GM21723 (cell line): ENCODE measurements around the gene GPATCH8.
"Not testable (repeated sequence)": the region's sequence is repeated elsewhere in the genome, so short reads cannot be mapped to it uniquely, and the experiment has no call there.

Experiments
- ATAC-seq: cut with Tn5 transposase; IDR thresholded peaks from one replicate; pipeline ENCODE4 v1.9.1; 2021; ENCODE audit warnings: mild to moderate bottlenecking, moderate library complexity; ENCODE audit not compliant: unreplicated experiment

Gene GPATCH8

DNA sequence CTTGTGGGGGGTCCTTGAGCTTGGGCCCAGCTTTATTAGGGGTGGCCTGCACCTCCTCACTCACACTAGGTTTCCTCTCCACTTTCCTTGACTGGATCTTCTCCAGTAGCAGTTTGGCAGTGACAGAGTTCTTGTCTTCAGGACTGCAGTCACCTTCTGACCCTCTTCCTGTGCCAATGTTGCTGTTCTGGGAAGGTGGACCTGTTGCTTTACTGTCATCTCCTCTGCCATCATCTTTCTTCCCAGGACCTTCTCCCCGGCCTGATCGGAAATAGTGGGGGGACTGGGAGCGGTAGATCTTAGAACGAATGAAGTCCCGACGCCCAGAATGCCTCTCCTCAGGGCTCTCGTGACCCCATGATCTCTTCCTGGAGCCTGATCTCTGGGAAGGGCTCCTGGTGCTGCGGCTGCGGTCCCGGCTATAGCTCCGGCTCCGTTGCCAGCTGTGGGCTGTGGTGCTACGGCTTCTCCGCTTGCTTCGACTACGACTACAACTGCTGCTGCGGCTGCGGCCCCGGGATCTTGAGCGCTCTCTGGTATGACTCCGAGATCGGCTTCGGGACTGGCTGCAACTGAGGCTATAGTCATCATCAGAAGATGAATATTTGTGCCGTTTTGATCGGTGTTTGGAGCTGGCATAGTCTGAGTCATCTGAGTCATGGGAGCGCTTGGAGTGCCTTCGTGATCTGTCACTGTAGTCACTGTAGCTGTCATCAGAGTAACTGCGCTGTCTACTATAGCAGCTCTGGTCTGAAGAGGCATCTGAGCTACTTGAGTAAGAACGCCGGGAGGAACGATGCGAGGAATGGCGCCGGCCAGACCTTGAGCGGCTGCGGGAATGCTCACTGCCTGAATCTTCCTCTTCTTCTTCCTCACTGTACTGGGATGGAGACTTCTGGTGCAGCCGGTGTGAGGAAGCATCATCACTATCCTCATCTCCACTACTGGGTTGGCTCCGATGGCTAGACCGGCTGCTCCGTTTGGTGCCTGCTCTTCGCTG lies 104.2 kb downstream of the GPATCH8 start:
- no peak for ATAC-seq

DNA sequence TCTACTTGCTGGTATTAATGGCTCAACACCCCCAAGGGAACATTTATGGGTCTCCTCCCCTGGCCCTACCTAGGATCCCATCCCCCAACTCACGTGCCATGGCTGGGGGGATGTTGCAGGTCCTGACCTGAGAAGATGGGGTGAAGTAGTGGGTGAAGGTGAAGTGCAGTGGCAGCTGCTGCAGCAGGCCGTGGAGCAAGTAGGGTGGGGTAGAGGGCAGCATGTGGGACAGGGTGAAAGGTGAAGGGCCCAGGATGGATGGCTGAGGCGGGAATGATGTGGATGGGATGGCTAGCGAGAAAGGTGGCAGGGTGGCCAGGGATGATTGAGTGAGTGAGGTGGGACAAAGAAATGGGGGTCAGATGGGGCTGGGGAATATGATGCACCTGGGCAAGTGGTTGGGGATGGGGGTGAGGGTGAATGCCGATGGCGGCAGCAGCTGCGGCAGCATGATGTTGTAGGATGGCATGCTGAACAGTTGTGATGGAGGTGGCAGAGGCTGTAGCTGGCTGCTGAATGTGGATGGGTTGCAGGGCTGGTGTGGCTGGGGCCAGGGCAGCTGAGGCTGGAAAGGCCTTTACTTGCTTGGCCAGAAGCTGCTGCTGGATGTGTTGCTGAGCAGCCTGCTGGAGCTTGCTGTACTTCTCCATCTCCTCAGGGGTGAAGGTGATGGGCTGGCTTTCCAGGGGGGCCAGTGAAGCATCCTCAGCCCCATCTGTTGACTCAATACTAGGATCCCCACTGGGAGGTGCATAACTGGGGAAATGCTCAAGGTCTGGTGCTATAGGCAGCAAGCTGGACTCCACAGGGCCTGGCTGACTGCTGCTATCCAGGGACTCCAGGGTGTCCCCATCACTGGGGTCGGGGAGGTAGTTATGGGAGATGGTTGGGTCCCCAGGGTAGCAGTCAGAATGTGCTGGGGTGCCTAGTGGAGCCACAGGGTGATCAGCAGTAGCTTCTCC lies 105.4 kb downstream of the GPATCH8 start:
- no peak for ATAC-seq

DNA sequence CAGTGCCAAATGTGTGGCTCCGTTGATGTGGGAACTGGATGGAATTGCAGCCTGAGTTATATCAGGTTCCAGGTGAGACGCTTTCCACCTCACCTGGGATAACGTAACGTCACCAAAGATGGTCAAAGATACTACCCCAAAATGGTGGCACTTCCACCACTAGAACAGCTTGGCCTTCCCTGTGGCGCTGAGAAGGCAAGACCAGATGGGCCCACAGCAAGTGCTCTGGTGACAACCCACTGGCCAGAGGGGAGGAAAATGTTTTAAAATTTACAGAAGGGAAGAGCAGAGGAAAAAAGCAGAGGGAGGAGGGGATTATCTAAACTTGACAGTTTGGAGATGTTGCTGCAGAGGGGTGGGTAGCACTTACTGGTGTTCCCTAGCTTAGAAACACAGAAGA lies 106.3 kb downstream of the GPATCH8 start:
- no peak for ATAC-seq

DNA sequence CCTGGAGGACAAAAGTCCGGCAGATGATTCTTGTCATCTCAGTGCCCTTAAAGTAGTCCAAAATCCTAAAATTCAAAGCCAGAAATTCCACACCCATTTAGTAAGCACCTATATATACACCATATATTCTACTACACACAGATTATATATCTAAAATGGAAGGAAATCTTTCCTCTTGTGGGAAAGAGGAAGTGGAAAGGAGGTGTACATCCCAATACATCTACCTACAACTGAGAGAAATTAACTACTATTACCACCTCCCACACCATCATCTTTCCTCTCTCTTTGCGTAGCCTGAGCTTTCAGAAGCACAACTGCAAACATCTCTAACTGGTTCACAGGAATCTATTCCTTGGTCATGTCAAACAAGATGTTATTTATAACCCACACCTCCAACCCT lies 108.4 kb downstream of the GPATCH8 start:
- ATAC-seq, result no peak

DNA sequence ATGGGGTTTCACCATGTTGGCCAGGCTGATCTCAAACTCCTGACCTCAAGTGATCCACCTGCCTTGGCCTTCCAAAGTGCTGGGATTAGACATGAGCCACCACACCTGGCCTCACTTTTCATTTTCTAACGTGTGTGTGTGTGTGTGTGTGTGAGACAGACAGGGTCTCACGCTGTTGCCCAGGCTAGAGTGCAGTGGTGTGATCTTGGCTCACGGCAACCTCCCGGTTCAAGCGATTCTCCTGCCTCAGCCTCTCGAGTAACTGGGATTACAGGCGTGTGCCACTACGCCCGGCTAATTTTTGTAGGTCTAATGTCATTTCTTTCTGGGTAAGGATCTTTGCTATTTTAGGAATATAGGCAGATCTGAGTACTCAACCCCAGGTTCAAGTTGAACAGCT lies 109.1 kb downstream of the GPATCH8 start:
- not testable (repeated sequence) for ATAC-seq

DNA sequence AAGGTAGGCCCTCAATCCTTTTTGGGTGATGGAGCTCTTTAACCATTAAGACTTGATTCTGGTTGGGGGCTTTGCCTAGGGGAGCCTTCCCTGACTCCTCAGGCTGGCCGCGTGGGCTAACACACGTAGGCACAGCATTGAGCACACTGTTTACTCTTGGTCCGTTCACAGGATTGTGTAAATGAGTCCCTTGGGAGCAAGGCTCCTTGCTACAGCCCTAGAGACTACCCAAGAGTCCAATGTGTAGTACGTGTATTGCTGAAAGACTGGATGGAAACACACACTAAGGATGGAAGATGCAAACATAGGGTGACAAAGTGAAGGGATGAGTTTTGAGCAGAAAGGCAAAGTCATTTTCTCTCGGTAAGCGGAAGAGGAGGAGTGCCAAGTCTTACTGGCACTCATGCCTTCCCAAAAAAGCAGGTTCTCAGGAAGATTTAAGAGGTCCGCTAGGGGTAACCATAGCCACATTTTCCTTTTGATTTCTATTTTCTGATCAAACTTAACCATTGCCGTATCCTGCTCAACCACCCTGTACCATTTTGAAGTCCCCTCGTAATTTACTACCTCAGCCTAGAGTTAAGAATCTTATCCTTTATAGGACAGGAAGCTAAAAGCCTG lies 112.8 kb downstream of the GPATCH8 start:
- no peak for ATAC-seq

DNA sequence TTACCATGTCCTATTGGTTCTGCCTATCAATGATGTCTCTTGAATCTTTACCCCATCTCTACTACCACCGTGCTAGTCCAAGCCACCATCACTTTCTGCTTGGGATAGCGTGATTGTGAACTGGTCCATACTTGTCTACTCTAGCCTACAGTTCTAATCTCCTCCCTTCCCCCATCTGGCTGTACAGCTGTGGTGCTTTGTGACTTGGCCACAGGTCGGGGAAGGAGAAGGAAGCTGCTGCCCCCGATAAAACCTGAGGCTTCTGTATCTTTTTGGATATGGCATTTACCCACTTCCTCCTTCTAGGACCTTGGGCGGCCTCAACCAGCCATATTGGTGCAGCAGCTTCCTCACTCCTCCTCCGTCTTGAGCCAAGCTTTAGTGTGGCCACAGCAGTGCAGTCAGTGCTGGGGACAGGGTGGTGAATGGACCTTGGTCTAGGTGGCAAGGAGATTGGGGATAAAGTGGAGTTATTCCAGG lies 113.4 kb downstream of the GPATCH8 start:
- no peak for ATAC-seq

DNA sequence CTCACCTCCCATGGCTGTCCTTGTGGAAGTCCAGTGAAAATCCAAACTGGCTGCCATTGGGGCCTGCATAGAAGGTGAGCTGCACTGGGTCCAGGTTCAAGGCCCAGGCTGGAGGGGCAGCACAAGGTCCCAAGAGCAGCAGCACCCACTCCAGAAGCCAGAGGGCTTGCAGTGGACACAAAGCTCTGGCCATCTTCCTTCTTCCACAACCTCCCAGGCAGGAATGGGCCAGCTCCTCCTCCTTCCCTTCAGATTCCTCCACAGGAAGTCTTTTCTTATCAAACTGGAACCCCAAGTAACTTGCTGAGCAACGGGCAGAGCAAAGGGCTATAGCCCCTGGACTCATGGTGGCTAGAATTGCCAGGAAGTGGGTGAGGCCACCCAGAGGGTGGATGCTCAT lies 113.9 kb downstream of the GPATCH8 start, which contains the start of gene ITGA2B:
Gene ITGA2B, minus strand, starts transcription at position 369 of the 400 bp plus-strand sequence. Its CDS starts 176 bp downstream, at position 193.
- no peak for ATAC-seq

DNA sequence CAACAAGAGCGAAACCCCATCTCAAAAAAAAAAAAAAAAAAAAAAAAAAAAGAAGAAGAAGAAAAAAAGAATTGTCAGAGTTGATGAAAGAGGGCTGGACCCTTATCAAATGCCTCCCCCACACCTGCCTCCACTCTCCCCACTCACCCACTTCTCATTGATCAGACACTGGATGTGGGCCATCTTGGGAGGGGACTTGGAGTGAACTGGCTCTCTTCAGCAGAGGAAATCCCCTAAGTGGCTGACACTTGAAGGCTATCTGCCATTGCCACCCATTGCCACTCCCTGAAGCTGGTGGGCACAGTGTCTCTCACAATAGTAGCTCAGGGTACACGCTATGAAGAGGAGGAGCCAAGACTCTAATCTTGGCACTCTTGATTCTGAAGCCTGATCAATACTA lies 115.4 kb downstream of the GPATCH8 start:
- ATAC-seq, result no peak

DNA sequence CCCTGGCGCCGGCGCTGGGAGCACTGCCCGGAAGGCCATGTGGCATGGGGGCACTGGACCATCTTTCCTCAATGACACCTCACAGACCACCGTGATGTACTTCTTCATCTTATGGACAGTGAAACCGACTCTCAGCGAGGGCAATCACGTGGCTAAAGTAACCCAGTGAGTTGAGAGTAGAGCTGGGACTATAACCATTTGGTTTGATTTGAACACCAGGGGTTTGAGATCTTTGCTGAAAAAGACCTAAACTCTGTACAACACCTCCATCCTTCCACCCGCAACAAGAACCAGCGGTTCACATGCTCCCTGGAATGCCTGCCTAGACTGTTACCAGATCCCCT lies 117.1 kb downstream of the GPATCH8 start:
- no peak for ATAC-seq

DNA sequence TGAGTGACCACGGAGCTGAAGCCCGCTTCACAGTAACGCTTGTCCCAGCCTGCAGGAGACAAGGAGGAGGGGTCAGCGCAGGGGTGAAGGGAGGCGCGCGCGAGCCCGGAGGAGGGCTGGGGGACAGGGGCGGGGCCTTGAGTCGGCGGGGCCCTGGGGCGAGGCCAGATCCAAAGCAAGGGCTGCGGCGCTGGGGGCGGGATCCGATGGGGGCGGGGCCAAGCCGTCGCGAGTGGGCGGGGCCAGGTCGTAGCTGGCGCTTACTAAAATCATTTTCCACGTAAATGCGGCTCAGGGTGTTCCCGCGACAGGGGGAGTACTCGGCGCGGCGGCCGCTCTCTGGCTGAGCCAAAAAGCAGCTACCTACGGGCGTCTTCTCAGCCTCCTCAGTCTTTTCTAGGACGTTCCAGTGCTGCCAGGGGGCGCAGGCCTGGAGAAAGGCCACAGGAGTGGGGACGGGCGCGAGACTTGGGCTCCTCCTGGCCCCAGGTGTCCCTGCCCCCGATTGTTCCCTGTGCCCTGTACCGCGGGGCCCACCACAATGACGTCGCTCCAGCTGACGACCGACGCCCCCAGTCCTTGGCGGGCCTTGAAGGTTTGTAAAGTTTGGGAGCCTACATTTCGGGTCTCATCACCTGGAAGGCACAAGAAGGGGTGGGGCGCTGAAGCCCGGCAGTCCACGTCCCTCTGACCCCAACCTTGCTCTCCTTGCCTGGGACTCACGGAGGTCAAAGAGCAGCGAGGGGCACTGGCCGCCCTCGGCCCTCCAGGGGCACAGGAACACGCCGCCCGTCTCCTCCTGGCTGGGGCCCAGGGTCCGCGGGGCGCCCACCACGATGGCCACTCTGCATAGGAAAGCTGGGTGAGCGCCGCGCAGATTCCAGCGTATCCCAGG lies 117.7 kb downstream of the GPATCH8 start:
- peak; percentile 55 for ATAC-seq

DNA sequence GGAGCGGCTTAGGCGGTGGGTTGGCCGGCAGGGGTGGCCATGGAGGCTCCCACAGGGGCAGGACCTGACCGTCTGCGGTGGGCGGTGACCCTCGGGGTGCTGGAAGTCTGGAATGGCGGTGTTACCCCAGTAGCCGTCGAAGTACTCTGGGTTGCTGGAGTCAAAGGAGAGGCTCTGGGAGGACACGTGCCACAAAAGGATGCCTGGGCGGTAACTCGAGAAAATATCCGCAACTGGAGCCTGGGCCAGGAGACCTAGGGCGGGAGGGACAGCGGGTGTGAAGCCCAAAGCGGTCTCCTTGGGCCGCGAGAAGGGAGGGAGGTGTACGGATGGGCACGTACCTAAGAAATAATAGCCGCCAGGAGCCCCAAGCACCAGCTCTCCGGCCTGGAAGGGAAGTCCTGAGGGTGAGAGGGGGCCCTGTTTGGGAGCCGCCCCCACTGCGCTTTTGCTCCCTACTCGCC lies 118.4 kb downstream of the GPATCH8 start:
- ATAC-seq, result no peak

DNA sequence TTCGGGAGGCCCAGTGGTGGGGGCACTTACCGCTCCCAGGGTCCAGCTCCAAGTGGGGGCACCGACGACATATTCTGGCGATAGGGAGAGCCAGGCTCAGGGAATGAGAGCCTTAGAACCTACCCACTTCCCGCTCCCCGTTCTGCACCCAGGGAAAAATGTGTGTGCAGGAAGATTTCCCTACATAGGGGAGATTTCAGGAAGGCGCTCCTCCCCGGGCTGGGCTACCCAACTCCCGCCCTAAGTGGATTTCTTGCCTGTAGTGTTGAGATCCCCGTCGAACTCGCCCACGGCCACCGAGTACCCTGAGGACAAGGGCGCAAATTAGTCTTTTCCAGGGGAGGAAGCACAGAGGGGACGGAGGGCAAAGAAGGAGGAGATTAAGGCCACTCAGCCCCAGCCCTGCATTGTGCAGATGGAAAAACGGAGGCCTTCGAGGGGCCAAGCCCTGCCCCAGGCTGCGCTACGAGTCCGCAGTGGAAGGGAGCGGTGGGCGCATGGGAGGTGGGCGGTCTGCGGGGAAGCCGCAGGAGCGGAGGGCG lies 118.9 kb downstream of the GPATCH8 start:
- no peak for ATAC-seq

DNA sequence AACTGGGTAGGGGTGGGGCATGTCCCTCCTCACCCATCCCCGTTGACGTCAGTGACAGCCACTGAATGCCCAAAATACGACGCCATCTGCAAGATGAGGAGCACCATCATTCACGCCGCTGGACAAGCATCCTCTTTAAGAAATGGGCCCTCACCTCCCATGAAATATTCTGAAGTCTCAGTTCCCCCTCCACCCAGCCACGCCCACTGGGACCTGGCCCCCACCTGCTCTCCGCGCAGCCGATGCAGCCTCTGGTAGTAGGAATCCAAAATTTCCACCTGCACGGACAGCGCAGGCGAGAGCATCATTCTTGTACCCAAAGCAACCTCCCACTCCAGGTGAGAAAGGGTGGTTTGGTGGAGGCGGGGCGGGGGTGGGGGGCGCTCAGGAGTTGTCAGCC lies 119.3 kb downstream of the GPATCH8 start:
- ATAC-seq, result no peak

DNA sequence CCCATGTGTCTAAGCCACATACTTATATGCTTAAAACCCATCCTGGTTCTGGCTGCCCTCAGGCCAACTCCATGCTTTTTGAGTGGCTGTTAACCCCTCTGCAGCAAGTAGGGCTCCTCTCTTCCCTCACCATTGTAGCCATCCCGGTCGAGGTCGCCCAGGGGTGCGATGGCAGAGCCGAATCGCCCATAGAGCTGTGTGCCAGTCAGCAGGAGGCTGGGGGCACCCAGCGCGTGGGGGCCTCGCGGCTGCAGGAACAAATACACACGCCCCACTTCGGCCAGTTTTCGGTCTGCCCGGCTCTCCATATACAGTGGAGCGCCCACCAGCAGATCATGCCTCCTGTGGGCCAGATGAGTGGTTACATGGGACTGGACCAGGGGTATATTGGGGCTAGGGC lies 119.8 kb downstream of the GPATCH8 start:
- no peak for ATAC-seq

DNA sequence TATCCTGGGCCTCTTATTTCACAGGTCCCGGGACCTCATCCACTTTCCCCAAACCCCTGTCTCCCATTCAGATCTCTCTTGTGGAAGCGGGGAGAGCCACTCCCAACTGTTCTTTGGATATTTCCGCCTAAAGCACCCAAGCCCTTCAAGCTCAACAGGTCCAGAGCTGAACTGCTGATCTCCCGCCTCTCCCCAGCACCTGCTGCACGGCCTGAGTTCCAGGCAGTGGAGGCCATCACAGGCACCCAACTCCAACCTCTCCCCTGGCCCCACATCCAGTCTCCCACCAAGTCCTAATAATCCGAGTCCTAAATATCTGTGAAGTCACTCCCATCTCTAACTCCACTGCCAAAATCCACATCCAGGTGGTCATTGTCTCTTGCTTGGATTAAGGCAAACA lies 120.3 kb downstream of the GPATCH8 start:
- ATAC-seq, result no peak

DNA sequence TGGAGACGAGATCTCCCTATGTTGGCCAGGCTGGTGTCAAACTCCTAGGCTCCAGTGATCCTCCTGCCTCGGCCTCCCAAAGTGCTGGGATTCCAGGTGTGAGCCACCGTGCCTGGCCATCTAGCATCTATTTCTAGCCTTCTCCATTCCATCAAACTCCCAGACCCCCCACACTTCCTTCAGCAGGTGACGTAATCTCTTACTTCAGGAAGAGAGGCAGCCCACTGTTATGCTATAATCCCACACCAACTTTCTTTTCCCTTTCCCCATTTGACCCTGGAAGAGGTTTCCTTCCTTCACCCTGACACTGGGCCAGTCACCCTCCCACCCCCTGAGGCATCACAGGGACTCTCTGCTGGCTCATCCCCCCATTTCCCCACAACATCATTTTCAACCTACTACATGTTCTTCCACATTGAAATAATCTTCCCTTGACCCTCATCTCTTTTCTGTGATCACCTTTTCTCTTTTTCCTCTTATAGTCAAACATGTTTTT lies 121.3 kb downstream of the GPATCH8 start:
- ATAC-seq, result no peak

DNA sequence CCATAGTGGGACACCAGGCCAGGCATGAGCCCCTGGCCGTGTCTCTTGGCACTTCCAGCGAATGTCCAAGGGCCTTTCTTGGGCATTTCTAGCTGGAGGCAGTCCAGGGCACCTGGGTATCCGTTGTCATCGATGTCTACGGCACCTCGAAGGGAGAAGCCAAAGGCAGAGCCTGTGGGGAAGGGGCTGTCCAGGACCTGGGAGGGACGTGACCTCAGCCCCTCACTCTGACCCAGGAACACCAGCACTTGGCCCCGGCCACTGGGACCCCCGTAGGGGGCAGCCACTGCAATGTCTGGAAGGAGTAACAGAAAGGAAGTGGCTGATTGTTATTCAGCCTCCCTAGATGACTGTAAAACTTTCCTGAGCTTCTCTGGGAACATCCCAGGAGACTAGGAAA lies 122.4 kb downstream of the GPATCH8 start:
- ATAC-seq, result no peak

DNA sequence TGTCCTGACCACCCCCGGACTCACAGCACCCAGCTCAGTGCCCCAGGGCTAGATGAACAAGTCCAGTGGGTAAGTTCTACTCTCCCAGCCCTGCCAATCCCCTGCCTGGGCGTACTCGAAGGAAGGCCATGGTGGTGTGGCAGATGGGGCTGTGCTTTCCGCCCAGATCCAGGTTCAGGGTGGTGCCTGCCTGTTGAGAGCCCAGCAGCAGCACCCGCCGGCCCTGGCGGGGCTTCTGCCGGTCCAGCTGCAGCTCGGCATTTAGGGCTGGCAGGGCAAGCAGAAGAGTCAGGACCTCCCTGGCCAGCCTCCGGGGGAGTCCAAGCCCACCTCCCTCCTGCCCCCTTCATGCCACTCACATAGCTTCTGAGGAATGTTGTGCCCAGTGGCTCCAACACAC lies 123.3 kb downstream of the GPATCH8 start:
- ATAC-seq, result no peak
